ENCODE results near the gene AAMP.

Gene AAMP

DNA sequence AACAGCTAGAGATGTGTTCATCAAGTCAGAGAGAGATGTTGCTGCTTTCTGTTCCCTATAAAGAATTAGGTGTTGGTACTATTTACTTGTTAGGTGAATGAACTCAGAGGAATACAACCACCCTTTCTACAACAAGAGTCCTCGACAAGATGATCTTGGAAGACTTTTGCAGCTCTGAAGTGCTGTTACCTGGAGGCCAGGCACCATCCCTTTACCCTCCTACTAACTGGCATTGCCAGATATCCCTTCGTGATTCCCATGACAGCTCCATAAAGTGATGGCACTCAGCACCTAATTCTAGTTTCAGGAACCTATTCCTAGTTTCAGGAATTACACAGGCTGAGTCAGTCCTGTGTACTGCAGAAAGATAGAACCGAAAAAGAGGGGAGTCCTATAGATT, 43.0 kb downstream of the AAMP start:
- in situ Hi-C loops (cut with HindIII; ENCODE audit: low sequenced_read_pairs): no loop called here
- H3K4me3 ChIP-seq (ENCODE audit: low read depth, low read length): no peak overlapping the region
- DNase-seq (ENCODE audit: low read depth): no peak
- TF ChIP-seq, protein P1, sequence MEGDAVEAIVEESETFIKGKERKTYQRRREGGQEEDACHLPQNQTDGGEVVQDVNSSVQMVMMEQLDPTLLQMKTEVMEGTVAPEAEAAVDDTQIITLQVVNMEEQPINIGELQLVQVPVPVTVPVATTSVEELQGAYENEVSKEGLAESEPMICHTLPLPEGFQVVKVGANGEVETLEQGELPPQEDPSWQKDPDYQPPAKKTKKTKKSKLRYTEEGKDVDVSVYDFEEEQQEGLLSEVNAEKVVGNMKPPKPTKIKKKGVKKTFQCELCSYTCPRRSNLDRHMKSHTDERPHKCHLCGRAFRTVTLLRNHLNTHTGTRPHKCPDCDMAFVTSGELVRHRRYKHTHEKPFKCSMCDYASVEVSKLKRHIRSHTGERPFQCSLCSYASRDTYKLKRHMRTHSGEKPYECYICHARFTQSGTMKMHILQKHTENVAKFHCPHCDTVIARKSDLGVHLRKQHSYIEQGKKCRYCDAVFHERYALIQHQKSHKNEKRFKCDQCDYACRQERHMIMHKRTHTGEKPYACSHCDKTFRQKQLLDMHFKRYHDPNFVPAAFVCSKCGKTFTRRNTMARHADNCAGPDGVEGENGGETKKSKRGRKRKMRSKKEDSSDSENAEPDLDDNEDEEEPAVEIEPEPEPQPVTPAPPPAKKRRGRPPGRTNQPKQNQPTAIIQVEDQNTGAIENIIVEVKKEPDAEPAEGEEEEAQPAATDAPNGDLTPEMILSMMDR (IDR thresholded peaks at IDR 0.05; ENCODE audit: low read depth, low read length, missing control alignments): no peak

DNA sequence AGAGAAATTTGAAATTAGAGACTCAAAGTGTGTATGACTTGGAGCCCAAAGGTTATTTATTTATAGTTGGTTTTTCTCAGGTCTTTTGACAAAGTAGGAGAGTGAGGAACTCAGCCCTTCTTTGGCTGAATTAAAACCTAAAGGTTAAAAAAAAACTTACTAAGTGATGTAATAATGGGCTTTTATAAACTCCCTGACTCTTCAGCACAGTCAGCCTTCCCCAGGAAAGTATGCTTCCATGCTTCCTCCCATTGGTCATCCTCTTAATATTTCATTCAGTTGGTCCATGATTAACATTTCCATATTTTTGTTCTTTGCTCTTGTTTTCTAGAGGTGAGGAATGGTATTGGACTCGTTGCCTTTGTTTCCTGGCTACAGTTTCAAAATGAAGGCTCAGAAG, 45.8 kb downstream of the AAMP start:
- DNase-seq (ENCODE audit: low read depth): no peak
- in situ Hi-C loops (cut with HindIII; ENCODE audit: low sequenced_read_pairs): no loop called here
- TF ChIP-seq, protein P1 (IDR thresholded peaks at IDR 0.05; ENCODE audit: low read depth, low read length, missing control alignments): no peak
- no peak overlapping the region for H3K4me3 ChIP-seq (ENCODE audit: low read depth, low read length)

DNA sequence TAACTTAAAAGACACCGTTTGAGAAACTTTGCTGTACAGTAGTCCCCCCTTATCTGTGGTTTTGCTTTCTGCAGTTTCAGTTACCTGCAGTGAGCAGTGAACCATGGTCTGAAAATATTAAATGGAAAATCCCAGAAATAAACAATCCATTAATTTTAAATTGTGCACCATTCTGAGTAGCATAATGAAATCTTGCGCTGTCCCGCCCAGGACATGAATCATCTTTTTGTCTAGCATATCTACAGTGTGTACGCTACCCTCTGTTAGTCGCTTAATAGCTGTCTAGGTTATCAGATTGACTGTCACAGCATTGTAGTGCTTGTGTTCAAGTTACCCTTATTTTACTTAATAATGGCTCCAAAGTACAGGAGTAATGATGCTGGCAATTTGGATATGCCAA, 46.9 kb downstream of the AAMP start:
- TF ChIP-seq, protein P1 (IDR thresholded peaks at IDR 0.05; ENCODE audit: low read depth, low read length, missing control alignments): no peak
- DNase-seq (ENCODE audit: low read depth): no peak
- no peak overlapping the region for H3K4me3 ChIP-seq (ENCODE audit: low read depth, low read length)
- in situ Hi-C loops (cut with HindIII; ENCODE audit: low sequenced_read_pairs): no loop called here

DNA sequence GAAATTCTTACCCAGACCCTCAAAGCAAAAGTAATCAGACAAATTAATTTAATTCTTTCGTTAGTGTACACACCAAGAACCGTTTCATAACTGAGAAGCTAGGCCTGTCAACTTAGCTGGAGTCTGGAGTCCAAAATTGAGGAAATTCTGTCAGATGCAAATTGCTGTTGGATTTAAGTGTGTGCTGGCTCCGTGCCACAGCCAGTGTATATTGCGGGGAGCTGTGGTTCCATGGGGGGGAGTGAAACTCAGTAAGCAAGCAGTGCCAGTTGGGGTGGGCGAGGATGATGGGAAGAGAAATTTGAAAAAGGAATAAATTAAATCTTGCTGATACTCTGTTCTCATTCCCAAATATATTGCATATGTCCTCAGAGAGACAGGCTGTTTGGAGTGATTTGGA, 48.9 kb downstream of the AAMP start:
- in situ Hi-C loops (cut with HindIII; ENCODE audit: low sequenced_read_pairs): no loop called here
- TF ChIP-seq, protein P1 (IDR thresholded peaks at IDR 0.05; ENCODE audit: low read depth, low read length, missing control alignments): no peak
- no peak overlapping the region for H3K4me3 ChIP-seq (ENCODE audit: low read depth, low read length)
- DNase-seq (ENCODE audit: low read depth): no peak

DNA sequence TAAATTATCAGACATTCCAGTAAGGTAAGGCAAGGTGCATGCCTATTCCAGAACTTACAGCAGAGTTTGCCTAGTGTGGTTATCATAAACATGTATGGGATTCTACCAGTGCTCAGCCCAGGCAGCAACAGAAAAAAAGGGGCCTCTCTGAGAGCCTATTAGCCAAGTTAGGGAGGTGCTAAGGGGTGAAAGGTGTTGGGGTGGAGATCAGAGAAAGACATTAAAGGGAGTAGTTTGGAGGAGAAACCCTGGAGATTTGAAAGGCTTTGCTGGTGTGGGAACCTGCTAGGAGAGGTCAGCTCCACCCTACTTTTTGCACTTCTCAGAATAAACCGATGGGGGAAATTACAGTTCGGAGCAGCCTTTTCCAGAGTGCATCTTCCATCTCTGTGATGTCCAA, 50.0 kb downstream of the AAMP start:
- TF ChIP-seq, protein P1 (IDR thresholded peaks at IDR 0.05; ENCODE audit: low read depth, low read length, missing control alignments): no peak
- DNase-seq (ENCODE audit: low read depth): no peak
- no peak overlapping the region for H3K4me3 ChIP-seq (ENCODE audit: low read depth, low read length)
- in situ Hi-C loops (cut with HindIII; ENCODE audit: low sequenced_read_pairs): no loop called here

DNA sequence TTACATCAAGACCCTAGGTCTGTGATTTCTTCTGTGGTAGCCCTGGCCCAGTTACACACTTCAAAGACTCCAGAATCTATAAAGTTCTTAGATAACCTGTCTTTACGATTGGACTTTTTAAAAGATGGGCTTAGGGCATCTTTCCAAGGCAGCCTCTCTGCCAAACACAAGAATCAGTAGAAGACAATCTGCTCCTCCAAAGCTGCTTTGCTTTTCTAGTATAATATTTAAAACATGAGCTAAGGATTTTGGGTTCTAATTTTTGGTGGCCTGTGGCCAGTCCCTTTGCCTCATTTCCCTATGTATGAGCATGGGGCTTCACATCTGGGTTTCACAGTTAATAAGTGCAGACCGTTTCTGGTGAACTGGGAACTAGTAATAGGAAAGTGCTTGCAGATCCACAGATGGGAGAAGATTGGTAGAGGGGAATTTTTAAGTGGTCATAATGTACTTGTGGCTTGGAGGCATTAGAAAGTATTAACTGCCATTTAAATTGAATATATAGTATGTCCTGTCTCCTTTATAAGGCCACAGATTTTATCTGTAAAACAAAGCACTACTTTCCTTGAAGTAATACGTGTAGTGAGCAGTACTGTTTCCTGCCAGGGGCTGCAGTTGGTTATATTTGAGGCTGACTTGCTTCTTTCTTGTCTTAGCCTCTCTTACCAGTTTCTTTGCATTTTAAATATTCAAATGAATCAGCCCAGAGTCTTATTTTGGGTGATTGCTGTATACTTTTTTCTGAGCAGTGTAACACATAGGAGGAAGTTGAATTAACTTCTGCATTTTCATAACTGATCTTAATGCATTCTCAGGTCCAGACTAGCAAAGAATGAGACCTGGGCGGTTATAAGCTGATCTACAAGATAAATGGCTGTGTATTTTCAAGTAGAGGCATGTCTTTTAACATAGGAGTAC, 51.4 kb downstream of the AAMP start:
- H3K4me3 ChIP-seq (ENCODE audit: low read depth, low read length): peak overlapping the region; percentile 98
- no peak for DNase-seq (ENCODE audit: low read depth)
- in situ Hi-C loops (cut with HindIII; ENCODE audit: low sequenced_read_pairs): no loop called here
- TF ChIP-seq, protein P1 (IDR thresholded peaks at IDR 0.05; ENCODE audit: low read depth, low read length, missing control alignments): no peak

All from astrocyte of the cerebellum (primary cell).